ENCODE results near the gene AGK.

GRCh38 chr7:141640239-141640840, 89.1 kb downstream of the AGK start:
- TF ChIP-seq POLR2A (IDR thresholded peaks at IDR 0.05; ENCODE audit: control extremely low read depth in 1 of 2, low read depth in 2 of 2, low read length in 2 of 2) (no peak), TBP (IDR thresholded peaks at IDR 0.05; ENCODE audit: low read depth, low read length) (no peak), KDM5A (IDR thresholded peaks at IDR 0.05; ENCODE audit: low read length) (no peak), YY1 (IDR thresholded peaks at IDR 0.05; ENCODE audit: low read depth, low read length) (no peak), CTCF (IDR thresholded peaks at IDR 0.05; ENCODE audit: control extremely low read depth in 1 of 3, insufficient read depth in 1 of 3, low read depth in 1 of 3, low read length in 3 of 3) (no peak)
